ENCODE results near the gene KLF3. TPM values are rescaled to one million over a fixed set of nuclear protein-coding genes. Genes with fewer than 3 reads are reported as not detected.

The KLF3 gene
- total and polyA plus RNA-seq, 2 of the 8 experiments (the other 6 are each of a cell fraction or from before 2014, with no cell fraction given): 8.0 to 14.9 TPM

Other genes with a start within 250 kb of the KLF3 start
- not detected in 2 replicates for gene TLR10, start 118.8 kb downstream of the KLF3 start, total RNA-seq (2021; fragmentation: NEBNext Ultra II Directional; extraction: Animal tissue kit (Norgen Biotek cat#: 25700))
- gene TLR10, start 118.8 kb downstream of the KLF3 start, polyA plus RNA-seq (2011; rRNA removed): not detected in 2 replicates
- gene TLR1, start 140.6 kb downstream of the KLF3 start, total RNA-seq (2021; fragmentation: NEBNext Ultra II Directional; extraction: Animal tissue kit (Norgen Biotek cat#: 25700)): not detected in 2 replicates
- gene TLR1, start 140.6 kb downstream of the KLF3 start, polyA plus RNA-seq (2011; rRNA removed): not detected in 2 replicates
- 0.08 and 0.09 TPM in 2 replicates for gene TLR6, start 192.6 kb downstream of the KLF3 start, total RNA-seq (2021; fragmentation: NEBNext Ultra II Directional; extraction: Animal tissue kit (Norgen Biotek cat#: 25700))
- 0.02 TPM in 1 of 2 replicates, not detected in the other for gene TLR6, start 192.6 kb downstream of the KLF3 start, polyA plus RNA-seq (2011; rRNA removed)
- 11.5 and 12.0 TPM in 2 replicates for gene FAM114A1, start 203.6 kb downstream of the KLF3 start, total RNA-seq (2021; fragmentation: NEBNext Ultra II Directional; extraction: Animal tissue kit (Norgen Biotek cat#: 25700))
- gene FAM114A1, start 203.6 kb downstream of the KLF3 start, polyA plus RNA-seq (2011; rRNA removed): 9.5 and 10.6 TPM in 2 replicates